ENCODE measurements around the gene NTRK3. TPM values are rescaled to one million over a fixed set of nuclear protein-coding genes. Genes with fewer than 3 reads are reported as not detected.

The NTRK3 gene
- total and polyA plus RNA-seq, 2 of the 8 experiments (the other 6 are each of a cell fraction or from before 2014, with no cell fraction given), result 4.5 to 6.8 TPM

DNA sequence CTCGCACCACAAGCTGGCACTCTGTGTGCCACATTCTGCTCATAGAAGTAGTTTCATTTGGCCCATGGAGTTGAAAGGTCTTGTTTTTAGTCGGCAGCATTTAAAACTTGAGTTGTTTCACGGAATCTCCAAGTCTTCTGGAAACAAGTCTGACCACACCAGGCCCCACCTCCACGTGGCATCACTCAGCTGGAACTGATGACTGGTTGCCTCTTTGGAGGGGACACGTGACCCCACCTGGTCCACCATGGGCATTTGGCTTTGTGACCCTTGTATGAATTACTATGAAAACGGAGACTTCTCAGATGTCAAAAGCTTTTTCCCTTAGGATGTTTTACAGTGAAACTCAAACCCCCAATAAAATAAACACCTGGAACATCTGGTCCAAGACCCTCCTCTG lies 74.9 kb downstream of the NTRK3 start (continued):
- TF ChIP-seq CBX5 (IDR thresholded peaks at IDR 0.05; ENCODE audit: low read depth, low read length), result no peak
- TF ChIP-seq EP300 (IDR thresholded peaks at IDR 0.05; ENCODE audit: borderline replicate concordance in 1 of 2, low read depth in 2 of 2, low read length in 2 of 2), result no peak
